Gastrocnemius medialis (tissue), 4 donors: ENCODE results near the gene OR10H5. TPM values are rescaled to one million over a fixed set of nuclear protein-coding genes. Genes with fewer than 3 reads are reported as not detected.
"Not testable (repeated sequence)": the region's sequence is repeated elsewhere in the genome, so short reads cannot be mapped to it uniquely, and the experiment has no call there.

ENCODE experiments used
- ATAC-seq, 2 donors: fragments of 150-250 bp; one replicate each; pipeline ENCODE4 v1.9.1; 2016
- DNase-seq, 2 donors: peaks; one replicate each; pipeline ENCODE4 v3.0.0-alpha.2; 2019
- H3K27ac ChIP-seq, 4 donors: fragments of 200-600 bp; sonication (generic); 1 replicate in 1 of 4; 2 replicates in 3 of 4; pipeline ENCODE4 v1.5.1; 2016 to 2018; ENCODE audit warnings: mild to moderate bottlenecking in 2 of 4, moderate library complexity in 1 of 4
- H3K27me3 ChIP-seq, 3 donors: fragments of 200-600 bp; sonication (generic) in 2 of 3; 1 replicate in 1 of 3; 2 replicates in 2 of 3; pipeline versions ENCODE4 v1.5.1 to v1.6.0; 2016 to 2019; ENCODE audit warnings: mild to moderate bottlenecking in 1 of 3, moderate library complexity in 1 of 3
- H3K36me3 ChIP-seq, 2 donors: fragments of 200-600 bp; sonication (generic) in 1 of 2; one replicate each; pipeline ENCODE4 v1.5.1; 2017 to 2018
- H3K4me1 ChIP-seq, 2 donors: fragments of 200-600 bp; sonication (generic) in 1 of 2; one replicate each; pipeline ENCODE4 v1.5.1; 2016 to 2017; ENCODE audit warnings: mild to moderate bottlenecking in 2 of 2
- H3K4me3 ChIP-seq, 4 donors: fragments of 200-600 bp; sonication (generic) in 3 of 4; 1 replicate in 1 of 4; 2 replicates in 3 of 4; pipeline ENCODE4 v1.5.1; 2016 to 2019; ENCODE audit warnings: mild to moderate bottlenecking in 2 of 4
- H3K9me3 ChIP-seq, 3 donors: fragments of 200-600 bp; sonication (generic) in 2 of 3; 1 replicate in 1 of 3; 2 replicates in 2 of 3; pipeline ENCODE4 v1.5.1; 2016 to 2019
- POLR2A ChIP-seq, 2 donors: fragments of 450-650 bp; IDR thresholded peaks; one replicate each; pipeline ENCODE4 v1.6.1; 2017; ENCODE audit warnings: antibody characterized with exemption in 2 of 2, mild to moderate bottlenecking in 2 of 2, moderate library complexity in 2 of 2
- in situ Hi-C, 4 donors: fragments of 200-750 bp; cut with MboI; loops; one replicate each; pipeline versions ENCODE4 v1.15.0 to v1.8.0; 2017; ENCODE audit warnings: low sequenced_read_pairs in 4 of 4
- intact Hi-C: fragments of 100-400 bp; cut with DNase I; formaldehyde crosslinking; loops from one replicate; pipeline ENCODE4 v1.15.1; 2023; ENCODE audit warnings: low total_unique reads
- total RNA-seq, 4 donors: library from RNA; depleted of rRNA; stranded (reverse); fragments of >200 nt; gene quantifications; one replicate each; pipeline versions ENCODE4 v1.1.0 to v1.2.3, GENCODE V29; 2016
- TF ChIP-seq, protein P1 (sequence below), 5 experiments: fragments of 450-650 bp in 3 of 5; fragments of 200-600 bp in 2 of 5; sonication (generic) in 2 of 5; IDR thresholded peaks in 4 of 5; conservative IDR thresholded peaks in 1 of 5; 1 replicate in 4 of 5; 2 replicates in 1 of 5; pipeline ENCODE4 v1.5.1; 2016 to 2019; ENCODE audit warnings: antibody characterized with exemption in 5 of 5, mild to moderate bottlenecking in 3 of 5, moderate library complexity in 3 of 5

OR10H5 gene
- total RNA-seq, 4 donors from 2014 or later, result not detected

DNA sequence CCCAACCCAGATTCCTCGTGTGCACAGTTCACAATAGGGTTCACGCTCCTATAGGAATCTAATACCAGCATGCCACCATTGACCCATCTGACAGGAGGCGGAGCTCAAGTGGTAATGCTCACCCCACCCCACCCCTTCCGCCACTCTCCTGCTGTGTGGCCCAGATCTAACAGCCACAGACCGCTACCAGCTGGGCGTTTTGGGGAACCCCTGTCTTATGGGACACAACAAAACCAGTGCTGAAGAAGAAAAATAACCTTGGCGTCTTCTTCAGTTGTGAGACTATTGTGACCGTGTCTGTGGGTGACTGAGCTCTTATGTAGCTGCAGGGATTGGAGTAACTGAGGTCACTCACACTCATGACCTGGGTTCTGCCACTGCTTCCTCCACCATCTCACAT is 33.2 kb downstream of the OR10H5 start:
- no peak overlapping the region for H3K4me3 ChIP-seq
- TF ChIP-seq, protein P1, sequence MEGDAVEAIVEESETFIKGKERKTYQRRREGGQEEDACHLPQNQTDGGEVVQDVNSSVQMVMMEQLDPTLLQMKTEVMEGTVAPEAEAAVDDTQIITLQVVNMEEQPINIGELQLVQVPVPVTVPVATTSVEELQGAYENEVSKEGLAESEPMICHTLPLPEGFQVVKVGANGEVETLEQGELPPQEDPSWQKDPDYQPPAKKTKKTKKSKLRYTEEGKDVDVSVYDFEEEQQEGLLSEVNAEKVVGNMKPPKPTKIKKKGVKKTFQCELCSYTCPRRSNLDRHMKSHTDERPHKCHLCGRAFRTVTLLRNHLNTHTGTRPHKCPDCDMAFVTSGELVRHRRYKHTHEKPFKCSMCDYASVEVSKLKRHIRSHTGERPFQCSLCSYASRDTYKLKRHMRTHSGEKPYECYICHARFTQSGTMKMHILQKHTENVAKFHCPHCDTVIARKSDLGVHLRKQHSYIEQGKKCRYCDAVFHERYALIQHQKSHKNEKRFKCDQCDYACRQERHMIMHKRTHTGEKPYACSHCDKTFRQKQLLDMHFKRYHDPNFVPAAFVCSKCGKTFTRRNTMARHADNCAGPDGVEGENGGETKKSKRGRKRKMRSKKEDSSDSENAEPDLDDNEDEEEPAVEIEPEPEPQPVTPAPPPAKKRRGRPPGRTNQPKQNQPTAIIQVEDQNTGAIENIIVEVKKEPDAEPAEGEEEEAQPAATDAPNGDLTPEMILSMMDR (IDR thresholded peaks at IDR 0.05 in 4 of 5, conservative IDR thresholded peaks at IDR 0.05 in 1 of 5), result no peak
- TF ChIP-seq POLR2A (IDR thresholded peaks at IDR 0.05), result no peak
- no peaks in the 10 kb centered on the region for H3K4me1 ChIP-seq
- intact Hi-C loops, result no loop called here
- H3K9me3 ChIP-seq, result no peaks in the 10 kb centered on the region
- H3K36me3 ChIP-seq, result no peaks in the 10 kb centered on the region
- H3K27ac ChIP-seq, result no peak overlapping the region
- ATAC-seq, result no peak
- in situ Hi-C loops, result no loop called here
- no peak for DNase-seq
- H3K27me3 ChIP-seq, result no peaks in the 10 kb centered on the region

DNA sequence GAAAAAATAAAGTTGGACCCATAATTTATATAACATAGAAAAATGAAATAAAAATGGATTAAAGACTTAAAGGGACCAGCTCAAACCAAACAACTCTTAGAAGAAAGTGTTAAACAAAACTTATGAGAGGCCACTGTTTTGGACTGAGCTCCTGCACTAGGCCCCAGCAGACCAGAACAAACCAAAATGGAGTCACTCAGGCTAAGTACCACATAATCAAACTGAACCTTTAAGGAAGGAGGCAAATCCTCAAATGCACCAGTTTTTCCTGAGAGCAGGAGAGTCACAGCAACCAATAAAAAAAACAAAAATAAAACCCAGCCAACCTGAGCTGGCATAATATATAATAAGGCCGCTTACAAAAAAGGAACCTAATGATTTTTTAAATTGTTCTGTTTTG is 38.3 kb downstream of the OR10H5 start:
- intact Hi-C loops, result no loop called here
- ATAC-seq (no peak), DNase-seq (no peak)
- Histone ChIP-seq H3K36me3 (no peaks in the 10 kb centered on the region), H3K27me3 (no peaks in the 10 kb centered on the region), H3K4me1 (no peaks in the 10 kb centered on the region), H3K4me3 (no peak overlapping the region), H3K27ac (no peak overlapping the region), H3K9me3 (no peaks in the 10 kb centered on the region)
- in situ Hi-C loops, result no loop called here
- TF ChIP-seq POLR2A (IDR thresholded peaks at IDR 0.05), result no peak
- TF ChIP-seq, protein P1 (IDR thresholded peaks at IDR 0.05 in 4 of 5, conservative IDR thresholded peaks at IDR 0.05 in 1 of 5), result no peak

DNA sequence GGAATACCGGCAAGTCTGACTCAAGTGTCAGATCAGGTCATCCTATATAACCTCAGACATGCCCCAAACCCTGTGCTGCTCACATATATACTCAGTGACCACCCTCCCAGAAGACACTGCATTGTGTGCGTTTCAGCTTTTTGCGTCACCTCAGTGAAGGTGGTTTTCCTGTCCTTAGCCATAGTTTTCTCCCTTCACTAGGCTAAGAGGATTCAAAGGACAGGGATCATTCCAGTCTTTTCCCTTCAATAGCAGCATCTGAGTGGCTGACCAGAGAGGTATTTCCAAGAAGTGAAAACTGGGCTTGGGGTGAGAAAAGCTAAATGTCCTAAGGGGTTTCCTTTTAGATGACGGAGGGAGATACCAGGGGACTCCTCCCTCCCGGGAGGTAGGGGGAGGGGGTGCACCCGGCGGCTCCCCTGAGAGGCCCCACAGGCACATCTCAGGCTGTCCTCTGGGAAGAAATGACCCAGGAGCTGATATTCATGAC is 40.7 kb downstream of the OR10H5 start:
- no peaks in the 10 kb centered on the region for H3K36me3 ChIP-seq
- ATAC-seq (no peak), DNase-seq (no peak)
- TF ChIP-seq, protein P1 (IDR thresholded peaks at IDR 0.05 in 4 of 5, conservative IDR thresholded peaks at IDR 0.05 in 1 of 5), result no peak
- no peak for TF ChIP-seq POLR2A (IDR thresholded peaks at IDR 0.05)
- H3K4me3 ChIP-seq, result no peak overlapping the region
- H3K9me3 ChIP-seq, result no peaks in the 10 kb centered on the region
- no peaks in the 10 kb centered on the region for H3K27me3 ChIP-seq
- in situ Hi-C loops (no loop called here), intact Hi-C loops (no loop called here)
- no peaks in the 10 kb centered on the region for H3K4me1 ChIP-seq
- no peak overlapping the region for H3K27ac ChIP-seq

DNA sequence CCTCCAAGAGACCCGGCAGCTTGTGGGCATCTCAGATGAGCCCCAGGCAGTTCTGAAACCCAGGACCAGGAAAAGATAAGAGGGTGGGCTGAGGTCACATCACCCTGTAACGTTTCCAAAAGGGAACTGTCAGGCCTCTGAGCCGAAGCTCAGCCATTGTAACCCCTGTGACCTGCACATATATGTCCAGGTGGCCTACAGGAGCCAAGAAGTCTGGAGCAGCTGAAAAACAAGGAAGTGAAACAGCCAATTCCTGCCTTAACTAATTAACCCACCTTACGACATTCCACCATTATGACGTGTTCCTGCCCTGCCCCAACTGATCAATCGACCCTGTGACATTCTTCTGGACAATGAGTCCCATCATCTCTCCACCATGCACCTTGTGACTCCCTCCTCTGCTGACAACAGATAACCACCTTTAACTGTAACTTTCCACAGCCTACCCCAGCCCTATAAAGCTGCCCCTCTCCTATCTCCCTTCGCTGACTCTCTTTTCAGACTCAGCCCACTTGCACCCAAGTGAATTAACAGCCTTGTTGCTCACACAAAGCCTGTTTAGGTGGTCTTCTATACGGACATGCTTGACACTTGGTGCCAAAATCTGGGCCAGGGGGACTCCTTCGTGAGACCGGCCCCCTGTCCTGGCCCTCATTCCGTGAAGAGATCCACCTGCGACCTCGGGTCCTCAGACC is 41.3 kb downstream of the OR10H5 start:
- DNase-seq, in situ Hi-C loops, H3K27ac ChIP-seq, ATAC-seq, H3K9me3 ChIP-seq, H3K4me3 ChIP-seq, H3K36me3 ChIP-seq, intact Hi-C loops, H3K27me3 ChIP-seq, H3K4me1 ChIP-seq: not testable (repeated sequence)

DNA sequence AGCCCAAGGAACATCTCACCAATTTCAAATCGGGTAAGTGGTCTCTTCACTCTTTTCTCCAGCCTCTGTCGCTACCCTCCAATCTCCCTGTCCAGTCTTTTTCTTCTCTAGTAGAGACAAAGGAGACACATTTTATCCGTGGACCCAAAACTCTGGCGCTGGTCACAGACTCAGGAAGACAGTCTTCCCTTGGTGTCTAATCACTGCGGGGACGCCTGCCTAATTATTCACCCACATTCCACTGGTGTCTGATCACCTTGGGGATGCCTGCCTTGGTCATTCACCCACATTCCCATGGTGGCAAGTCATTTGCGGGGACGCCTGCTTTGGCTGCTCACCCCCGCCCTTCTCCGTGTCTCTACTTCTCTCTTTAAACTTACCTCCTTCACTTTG is 41.8 kb downstream of the OR10H5 start:
- no peaks in the 10 kb centered on the region for H3K4me1 ChIP-seq
- TF ChIP-seq, protein P1 (IDR thresholded peaks at IDR 0.05 in 4 of 5, conservative IDR thresholded peaks at IDR 0.05 in 1 of 5), result no peak
- no peak for TF ChIP-seq POLR2A (IDR thresholded peaks at IDR 0.05)
- intact Hi-C loops, result no loop called here
- in situ Hi-C loops, result no loop called here
- ATAC-seq, result no peak
- no peak overlapping the region for H3K27ac ChIP-seq
- no peaks in the 10 kb centered on the region for H3K27me3 ChIP-seq
- no peaks in the 10 kb centered on the region for H3K9me3 ChIP-seq
- no peak for DNase-seq
- no peaks in the 10 kb centered on the region for H3K36me3 ChIP-seq
- H3K4me3 ChIP-seq, result no peak overlapping the region
